ENCODE results near the gene HTR3A.

HTR3A gene

DNA sequence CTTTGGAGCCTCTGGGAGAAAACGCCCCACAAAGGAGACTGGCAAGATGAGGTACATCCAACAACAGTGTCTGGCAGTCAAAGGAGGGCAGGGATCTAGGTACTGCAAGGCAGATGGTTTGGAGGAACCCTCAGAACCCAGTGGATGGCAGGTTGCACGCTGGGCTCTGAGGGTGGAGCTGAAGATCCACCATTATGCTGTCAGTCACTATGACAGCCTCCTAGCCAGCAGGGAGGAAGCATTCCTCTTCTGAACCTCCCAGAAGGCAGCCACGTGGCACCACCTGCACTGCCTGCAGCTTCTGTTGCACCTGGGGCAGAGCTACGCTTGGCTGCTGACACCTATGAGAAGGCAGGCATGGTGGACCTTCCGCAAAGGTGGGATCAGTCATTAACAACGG lies 40.2 kb downstream of the HTR3A start:
- Histone ChIP-seq H3K36me3 (replicated peaks) (no peaks in the 10 kb centered on the region), H3K27ac (no peak overlapping the region), H3K27me3 (replicated peaks) (no peaks in the 10 kb centered on the region), H3K4me3 (ENCODE audit: low read depth, low read length) (no peak overlapping the region)
- no peak for DNase-seq
- TF ChIP-seq, protein P1, sequence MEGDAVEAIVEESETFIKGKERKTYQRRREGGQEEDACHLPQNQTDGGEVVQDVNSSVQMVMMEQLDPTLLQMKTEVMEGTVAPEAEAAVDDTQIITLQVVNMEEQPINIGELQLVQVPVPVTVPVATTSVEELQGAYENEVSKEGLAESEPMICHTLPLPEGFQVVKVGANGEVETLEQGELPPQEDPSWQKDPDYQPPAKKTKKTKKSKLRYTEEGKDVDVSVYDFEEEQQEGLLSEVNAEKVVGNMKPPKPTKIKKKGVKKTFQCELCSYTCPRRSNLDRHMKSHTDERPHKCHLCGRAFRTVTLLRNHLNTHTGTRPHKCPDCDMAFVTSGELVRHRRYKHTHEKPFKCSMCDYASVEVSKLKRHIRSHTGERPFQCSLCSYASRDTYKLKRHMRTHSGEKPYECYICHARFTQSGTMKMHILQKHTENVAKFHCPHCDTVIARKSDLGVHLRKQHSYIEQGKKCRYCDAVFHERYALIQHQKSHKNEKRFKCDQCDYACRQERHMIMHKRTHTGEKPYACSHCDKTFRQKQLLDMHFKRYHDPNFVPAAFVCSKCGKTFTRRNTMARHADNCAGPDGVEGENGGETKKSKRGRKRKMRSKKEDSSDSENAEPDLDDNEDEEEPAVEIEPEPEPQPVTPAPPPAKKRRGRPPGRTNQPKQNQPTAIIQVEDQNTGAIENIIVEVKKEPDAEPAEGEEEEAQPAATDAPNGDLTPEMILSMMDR (IDR thresholded peaks at IDR 0.05; ENCODE audit: low read depth, low read length, missing control alignments), result no peak
- in situ Hi-C loops (cut with HindIII; ENCODE audit: low pct_ligation_motif_present, low sequenced_read_pairs), result no loop called here

DNA sequence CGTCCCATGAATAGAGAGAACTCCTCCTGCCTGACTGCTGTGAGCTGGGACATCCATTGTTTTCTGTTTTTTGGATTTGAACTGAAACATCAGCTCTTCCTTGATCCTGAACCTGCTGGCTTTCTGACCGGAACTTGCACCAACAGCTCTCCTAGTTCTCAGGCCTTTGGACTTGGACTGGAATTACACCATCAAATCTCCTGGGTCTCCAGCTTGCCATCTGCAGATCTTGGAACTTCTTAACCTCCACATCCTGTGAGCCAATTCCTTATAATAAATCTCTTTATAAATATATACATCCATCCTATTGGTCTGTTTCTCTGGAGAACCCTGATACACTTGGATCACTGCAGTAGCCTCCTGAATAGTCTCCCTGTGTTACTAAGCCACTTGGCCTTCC lies 42.1 kb downstream of the HTR3A start:
- TF ChIP-seq, protein P1 (IDR thresholded peaks at IDR 0.05; ENCODE audit: low read depth, low read length, missing control alignments), result no peak
- in situ Hi-C loops (cut with HindIII; ENCODE audit: low pct_ligation_motif_present, low sequenced_read_pairs), result no loop called here
- no peaks in the 10 kb centered on the region for H3K36me3 ChIP-seq (replicated peaks)

DNA sequence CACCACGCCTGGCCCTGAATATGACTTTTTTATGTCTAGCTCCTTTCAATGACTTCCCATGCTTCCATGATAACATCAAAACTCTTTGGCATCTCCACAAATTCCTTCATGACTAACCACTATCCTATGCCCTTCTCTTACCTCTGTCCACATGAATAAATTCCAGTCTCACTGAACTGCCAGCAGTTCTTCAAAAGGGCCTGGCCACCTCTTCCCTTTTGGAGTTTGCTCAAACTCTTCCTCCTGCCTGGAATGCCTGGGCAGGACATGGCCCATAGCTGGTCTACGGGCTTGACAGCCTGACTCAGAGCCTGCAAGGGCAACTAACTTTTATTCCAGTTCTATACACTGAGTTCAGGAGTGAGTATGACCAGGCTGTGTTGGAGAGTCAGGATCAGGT lies 42.8 kb downstream of the HTR3A start:
- in situ Hi-C loops (cut with HindIII; ENCODE audit: low pct_ligation_motif_present, low sequenced_read_pairs), result no loop called here
- Histone ChIP-seq H3K4me3 (ENCODE audit: low read depth, low read length) (no peak overlapping the region), H3K27me3 (replicated peaks) (no peaks in the 10 kb centered on the region), H3K27ac (no peak overlapping the region), H3K36me3 (replicated peaks) (no peaks in the 10 kb centered on the region)
- DNase-seq, result no peak
- TF ChIP-seq, protein P1 (IDR thresholded peaks at IDR 0.05; ENCODE audit: low read depth, low read length, missing control alignments), result no peak

More for the DNA sequence above, 42.1 kb downstream of the HTR3A start:
- no peak for DNase-seq
- H3K4me3 ChIP-seq (ENCODE audit: low read depth, low read length), result no peak overlapping the region
- H3K27me3 ChIP-seq (replicated peaks), result no peaks in the 10 kb centered on the region
- H3K27ac ChIP-seq, result no peak overlapping the region

DNA sequence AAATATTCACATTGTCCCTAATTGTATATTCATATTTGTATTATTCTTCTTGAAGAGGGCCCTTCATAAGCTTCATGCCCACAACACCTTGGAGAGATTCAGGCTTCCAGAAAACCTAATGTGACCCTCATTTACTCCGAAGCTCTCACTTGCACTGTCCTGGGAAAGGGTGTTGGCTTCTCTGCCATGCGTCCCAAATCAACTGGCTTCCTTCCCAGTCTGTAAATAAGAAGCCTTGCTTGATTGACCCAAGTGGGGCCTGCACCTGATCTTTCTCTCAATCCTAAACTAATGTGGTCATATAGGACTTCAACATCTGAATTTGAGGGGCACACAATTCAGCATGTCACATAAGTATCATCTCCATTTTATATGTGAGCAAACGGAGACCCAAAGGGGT lies 44.1 kb downstream of the HTR3A start:
- Histone ChIP-seq H3K36me3 (replicated peaks) (no peaks in the 10 kb centered on the region), H3K27ac (no peak overlapping the region), H3K27me3 (replicated peaks) (no peaks in the 10 kb centered on the region), H3K4me3 (ENCODE audit: low read depth, low read length) (no peak overlapping the region)
- in situ Hi-C loops (cut with HindIII; ENCODE audit: low pct_ligation_motif_present, low sequenced_read_pairs), result no loop called here
- no peak for DNase-seq
- TF ChIP-seq, protein P1 (IDR thresholded peaks at IDR 0.05; ENCODE audit: low read depth, low read length, missing control alignments), result no peak

DNA sequence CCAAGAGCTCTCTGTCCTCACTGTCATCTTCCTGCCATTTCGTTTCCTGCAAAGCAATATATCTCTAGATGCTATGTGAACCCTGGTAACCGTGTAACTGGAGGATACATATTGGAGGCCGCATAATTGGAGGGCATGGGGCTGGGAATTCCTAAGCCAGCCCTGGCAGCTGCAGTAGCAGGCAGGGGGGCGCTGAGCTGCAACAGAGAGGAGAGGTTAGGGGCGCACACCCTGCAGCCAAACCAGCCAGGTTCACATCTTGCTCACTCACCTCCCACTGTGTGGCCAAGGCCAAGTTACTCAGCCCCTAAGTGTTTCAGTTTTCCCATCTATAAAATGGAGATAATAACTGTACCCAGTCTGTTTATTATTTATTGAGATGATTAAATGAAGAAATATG lies 44.7 kb downstream of the HTR3A start:
- Histone ChIP-seq H3K36me3 (replicated peaks) (no peaks in the 10 kb centered on the region), H3K4me3 (ENCODE audit: low read depth, low read length) (no peak overlapping the region), H3K27me3 (replicated peaks) (no peaks in the 10 kb centered on the region), H3K27ac (no peak overlapping the region)
- TF ChIP-seq, protein P1 (IDR thresholded peaks at IDR 0.05; ENCODE audit: low read depth, low read length, missing control alignments), result no peak
- in situ Hi-C loops (cut with HindIII; ENCODE audit: low pct_ligation_motif_present, low sequenced_read_pairs), result no loop called here
- DNase-seq, result no peak

DNA sequence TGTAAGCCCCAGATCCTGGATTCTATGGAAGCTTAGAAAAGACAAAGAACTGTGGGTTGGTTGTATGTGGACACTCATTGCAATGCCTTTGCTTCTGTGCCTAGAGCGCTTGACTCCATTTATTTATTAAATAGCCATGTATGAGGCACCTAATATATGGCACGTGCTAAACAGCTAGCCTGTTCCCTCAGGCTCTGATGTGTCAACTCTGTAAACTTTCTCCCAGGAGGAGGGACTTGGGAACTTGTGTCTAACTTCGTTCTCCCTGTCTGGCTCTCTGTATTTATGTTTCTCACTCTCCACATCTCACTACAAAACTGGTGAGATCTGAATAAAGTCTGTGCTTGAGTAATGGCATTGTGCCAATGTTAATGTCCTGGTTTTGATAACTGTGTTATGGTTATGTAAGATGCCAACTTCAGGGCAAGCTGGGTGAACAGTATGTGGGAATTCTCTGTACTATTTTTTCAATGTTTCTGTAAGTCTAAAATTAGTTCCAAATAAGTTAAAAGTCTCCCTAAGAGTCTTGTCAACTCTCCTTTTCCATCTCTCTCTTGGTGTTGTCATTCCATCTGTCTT lies 50.5 kb downstream of the HTR3A start:
- Histone ChIP-seq H3K4me3 (ENCODE audit: low read depth, low read length) (no peak overlapping the region), H3K27me3 (replicated peaks) (no peaks in the 10 kb centered on the region), H3K27ac (no peak overlapping the region), H3K36me3 (replicated peaks) (no peaks in the 10 kb centered on the region)
- no peak for DNase-seq
- in situ Hi-C loops (cut with HindIII; ENCODE audit: low pct_ligation_motif_present, low sequenced_read_pairs), result loop anchor here (25.0 kb wide), 1 partner anchor 237 kb away; no protein-coding TSS in a partner anchor
- TF ChIP-seq, protein P1 (IDR thresholded peaks at IDR 0.05; ENCODE audit: low read depth, low read length, missing control alignments), result no peak
